HS-27A (cell line): ENCODE data around the gene OR1S1.
"Not testable (repeated sequence)": the region's sequence is repeated elsewhere in the genome, so short reads cannot be mapped to it uniquely, and the experiment has no call there.

ENCODE experiments used
- DNase-seq: peaks from one replicate; pipeline ENCODE4 v3.0.0-alpha.2; 2012; ENCODE audit warnings: low read depth, missing footprints

Gene OR1S1

DNA sequence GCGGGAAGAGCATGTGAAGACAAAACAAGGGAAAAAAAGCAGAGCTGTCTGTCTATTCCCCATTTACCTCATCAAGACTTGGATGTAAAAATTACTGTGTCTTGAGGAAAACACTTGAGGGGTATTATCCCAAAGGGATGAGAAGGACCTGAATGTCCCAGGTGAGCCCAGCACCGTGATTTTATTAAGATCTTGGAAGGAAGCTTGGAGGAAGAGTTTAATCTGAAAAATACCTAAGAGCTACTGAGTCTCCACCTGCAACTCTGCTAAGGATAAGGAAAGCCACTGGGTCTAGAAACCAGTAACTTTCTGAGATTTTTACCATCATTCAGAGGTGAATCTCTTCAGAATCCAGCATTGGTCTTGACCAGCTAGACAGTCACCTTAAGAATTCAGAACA, at the start of gene OR1S1:
OR1S1 (plus strand) TSS at position 301 of the 400 bp plus-strand sequence.
- DNase-seq, result not testable (repeated sequence)

DNA sequence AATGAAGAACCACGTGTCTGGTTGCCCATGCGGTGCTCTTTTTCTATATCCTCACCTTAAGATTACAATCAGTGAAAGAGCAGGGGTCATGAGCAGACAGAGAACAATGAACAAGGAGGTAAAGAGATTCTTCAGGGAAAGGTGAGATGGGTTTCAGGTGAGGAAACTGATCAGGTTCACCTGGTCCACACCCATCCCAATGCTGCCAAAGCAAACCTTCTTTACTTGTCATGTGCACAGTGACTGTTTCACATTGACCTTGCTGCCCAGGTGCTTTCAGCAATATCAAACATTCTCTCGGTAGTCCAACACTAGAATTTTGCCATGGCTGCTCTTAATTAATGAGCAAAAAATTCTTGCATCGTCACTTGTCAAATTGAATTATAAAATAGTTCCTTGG, 48.1 kb upstream of the OR1S1 start:
- DNase-seq, result no peak

DNA sequence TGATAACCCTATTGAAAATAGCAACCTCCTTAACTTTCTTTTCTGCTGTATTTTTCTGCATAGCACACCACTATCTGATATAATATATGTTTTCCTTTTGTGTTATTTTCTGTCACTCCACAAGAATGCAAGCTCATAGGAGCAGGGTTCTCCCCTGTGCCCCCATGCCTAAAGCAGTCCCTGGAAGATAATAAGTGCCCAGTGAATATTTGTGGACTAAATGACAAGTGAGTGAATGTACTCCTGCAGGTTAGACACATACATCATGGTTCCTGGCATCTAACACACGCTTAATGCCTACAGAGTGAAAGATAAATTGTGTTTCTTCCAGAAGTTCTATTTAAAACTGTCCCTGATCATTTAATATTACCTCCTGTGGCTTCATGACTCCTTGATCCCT, 47.5 kb upstream of the OR1S1 start:
- no peak for DNase-seq

DNA sequence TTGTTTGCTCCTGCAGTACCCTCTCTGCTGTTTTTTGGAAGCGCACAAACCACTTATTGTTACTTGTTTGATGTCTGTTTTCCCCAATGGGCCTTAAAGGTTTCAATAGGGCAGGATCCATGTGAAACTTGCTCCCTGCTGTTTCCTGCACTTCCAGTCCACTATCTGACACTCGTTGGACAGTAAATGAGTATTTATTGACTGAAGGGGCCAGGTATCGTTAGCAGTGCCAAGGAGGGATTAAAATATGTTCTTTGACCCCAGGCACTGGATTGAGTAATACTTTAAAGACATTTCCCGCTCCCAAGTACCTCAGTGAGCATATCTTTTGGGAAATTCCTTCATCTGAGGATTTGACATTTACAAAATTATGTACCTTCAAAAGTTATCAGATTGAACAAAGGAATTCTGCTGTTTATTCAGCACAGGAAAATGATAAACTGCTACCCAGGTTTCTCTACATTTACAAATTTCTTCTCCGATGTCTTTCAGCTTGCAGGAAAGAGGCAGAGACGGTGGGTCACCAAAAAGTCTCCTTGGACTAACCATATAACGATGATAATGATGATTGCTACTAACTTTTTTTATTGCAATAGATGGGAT, 46.9 kb upstream of the OR1S1 start:
- no peak for DNase-seq

DNA sequence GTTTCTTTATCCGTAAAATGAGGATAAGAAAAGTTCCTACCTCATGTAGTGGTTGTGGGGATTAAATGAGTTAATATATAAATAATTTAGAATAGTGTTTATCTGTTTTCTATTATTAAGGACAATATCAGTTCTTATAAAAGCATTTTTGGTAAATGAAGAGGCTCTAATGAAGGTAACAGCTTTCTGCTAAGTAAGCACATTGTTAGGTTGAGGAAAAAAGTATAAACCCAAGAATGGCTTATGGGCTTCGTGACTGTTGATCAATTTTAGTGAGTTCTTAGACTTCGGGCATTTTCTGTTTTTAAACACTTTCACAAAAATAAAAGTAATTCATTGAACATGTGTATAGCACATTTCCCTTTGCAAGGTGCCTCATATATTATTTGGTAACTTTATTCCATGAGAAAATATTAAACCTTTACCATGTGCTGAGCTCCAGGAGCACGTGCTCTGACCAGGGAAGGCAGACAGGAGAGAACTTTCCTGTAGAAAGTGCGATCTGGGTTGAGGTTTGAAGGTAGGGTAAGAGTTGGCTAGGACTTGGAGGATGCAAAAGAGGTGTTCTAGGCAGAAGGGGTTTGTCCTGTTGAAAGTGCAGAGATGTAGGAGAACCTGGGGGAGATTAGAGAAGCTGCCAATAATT, 35.0 kb upstream of the OR1S1 start:
- no peak for DNase-seq

DNA sequence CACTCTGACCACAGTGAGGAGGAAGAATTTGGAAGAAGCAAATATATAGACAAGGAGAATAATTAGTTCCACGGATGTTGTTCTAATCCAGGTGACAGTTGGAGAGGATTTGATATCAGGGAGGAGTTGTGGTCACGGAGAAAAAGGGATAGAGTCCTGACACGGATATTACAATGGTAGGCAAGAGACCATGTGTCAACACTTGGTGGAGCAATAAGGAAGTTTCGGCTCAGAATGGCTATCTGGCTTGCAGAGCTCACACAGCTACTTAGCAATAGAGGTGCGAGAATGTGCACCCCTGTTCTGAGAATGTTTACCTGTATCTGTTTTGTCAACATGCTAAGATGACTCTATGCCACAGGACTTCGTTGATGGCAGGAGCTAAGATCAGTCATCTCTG, 34.1 kb upstream of the OR1S1 start:
- no peak for DNase-seq

DNA sequence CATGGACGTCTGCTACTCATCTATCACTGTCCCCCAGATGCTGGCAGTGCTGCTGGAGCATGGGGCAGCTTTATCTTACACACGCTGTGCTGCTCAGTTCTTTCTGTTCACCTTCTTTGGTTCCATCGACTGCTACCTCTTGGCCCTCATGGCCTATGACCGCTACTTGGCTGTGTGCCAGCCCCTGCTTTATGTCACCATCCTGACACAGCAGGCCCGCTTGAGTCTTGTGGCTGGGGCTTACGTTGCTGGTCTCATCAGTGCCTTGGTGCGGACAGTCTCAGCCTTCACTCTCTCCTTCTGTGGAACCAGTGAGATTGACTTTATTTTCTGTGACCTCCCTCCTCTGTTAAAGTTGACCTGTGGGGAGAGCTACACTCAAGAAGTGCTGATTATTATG, 32.9 kb upstream of the OR1S1 start:
- DNase-seq, result no peak

DNA sequence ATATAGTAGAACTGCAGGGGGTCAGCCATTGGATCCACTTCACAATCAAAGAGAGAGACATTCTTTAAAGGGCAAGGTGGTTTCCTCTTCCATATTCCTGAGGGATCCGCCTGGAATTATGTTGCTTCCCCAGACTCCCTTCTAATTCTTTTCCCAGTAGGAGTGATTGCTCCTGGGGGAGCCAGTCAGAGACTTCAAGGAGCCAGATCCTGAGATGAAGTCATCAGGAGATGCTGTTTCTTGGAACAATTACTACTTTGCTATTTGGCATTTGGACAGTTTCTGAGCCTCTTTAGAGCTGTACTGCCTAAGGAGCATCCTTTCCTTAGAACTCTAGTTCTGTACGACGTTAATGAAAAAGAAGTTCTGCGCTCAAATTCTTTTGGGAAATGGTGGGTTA, 25.6 kb upstream of the OR1S1 start:
- DNase-seq, result no peak

DNA sequence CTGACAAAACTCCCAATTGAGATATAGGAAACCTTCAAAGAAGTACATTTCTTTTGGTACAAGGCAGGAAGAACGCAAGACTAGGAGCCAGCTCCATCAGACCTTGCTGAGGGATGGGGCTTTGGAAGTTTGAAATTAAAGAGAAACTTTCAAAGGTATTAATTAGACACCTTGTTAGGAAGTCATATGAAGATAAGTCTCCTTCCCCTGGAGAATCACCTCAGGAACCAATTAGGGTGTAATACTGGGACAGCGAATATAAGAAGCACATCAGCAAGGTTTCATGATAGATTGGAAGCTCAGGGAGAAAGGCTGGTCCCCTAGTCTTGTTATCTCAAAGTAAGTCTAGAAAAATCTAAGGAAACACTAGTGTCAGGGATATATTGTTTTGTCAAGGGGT, 23.8 kb upstream of the OR1S1 start, which contains the start of gene OR9Q2:
OR9Q2 (plus strand) TSS at position 301 of the 400 bp plus-strand sequence. CDS start 1,421 bp downstream, outside the sequence.
- DNase-seq, result no peak

DNA sequence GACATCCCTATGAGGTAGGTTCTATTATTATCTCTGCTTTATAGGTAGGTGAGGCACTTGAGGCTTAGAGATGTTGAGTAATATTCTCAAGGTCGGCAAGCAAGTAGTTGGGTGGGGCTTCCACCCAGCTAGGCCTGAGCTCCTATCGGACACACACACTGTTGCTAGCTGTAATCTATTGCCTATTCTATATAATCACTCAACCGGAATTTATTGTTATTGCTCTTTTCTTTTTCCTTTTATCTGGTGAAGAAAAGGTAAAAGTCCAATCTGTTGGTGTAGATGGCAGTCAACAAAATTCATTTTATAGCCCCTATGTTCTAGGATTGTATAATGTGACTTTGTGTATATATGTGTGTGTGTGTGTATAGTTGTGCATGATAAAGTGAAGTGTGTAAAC, 20.3 kb upstream of the OR1S1 start:
- DNase-seq, result no peak

DNA sequence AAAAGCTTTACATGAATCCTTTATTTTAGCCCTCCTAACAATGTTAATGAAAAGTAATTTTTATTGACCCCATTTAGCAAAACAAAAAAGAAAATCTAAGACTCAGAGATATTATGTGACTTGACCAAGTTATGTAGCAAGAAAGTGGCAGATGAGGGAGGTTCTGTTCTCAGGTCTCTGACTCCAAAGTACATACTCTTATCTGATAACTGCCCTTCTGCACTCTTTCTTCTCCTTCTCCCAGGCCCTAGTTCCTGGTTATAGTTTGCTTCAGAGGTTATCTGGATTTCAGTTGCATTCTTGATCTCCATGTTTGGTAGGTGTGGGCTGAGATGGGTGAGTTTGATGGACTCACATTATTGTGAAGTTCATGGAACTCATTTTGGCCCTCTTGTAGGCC, 19.1 kb upstream of the OR1S1 start:
- DNase-seq, result no peak

DNA sequence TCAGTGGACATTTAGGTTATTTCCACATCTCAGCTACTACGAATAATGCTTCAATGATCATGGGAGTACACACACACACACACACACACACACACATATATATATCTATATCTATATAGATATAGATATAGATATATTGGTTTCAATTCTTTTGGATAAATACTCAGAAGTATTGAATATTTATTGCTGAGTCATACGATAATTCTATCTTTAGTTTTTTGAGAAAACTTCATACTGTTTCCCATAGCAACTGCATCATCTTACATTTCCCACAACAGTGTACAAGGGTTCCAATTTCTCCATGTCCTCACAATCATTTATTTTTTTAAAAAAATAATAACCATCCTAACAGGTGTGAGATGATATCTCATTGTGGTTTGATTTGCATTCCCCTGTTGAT, 16.6 kb upstream of the OR1S1 start:
- DNase-seq, result no peak

DNA sequence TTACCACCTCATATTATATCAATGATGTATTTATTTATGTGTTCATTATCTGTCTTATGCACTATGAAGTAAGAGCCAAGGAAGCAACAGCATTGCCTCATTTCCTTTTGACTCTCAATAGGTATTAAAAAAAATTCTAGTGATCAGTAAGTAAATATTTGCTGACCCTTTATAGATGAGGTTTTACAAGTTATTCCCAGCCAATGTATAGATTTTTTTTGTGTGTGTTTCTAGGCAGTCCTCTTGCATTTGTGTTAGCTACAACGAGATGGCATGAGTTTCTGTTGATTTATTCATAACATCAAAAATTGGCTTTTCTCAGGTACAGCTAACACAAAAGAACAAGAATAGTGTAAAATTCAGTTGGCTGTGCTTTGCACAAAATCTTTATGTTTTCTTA, 13.2 kb upstream of the OR1S1 start:
- no peak for DNase-seq

DNA sequence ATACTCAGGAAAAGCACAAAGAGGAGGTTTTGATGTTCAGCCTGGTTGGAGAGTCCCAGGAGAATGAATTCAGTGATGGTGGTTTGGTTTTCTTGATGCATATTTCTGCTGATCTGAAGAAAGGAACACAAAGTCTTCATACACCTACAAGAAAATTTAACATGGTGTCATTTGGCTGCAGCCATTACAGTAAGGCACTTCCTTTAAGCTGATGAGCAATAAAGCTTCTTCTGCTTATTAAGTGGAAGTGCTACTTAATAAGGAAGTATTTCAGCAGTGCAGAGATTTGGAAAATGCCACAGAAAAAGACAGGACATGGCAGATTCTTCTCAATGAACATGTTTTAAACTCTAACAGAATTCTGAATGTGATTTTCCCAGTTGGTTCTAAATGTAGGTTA, 8.5 kb upstream of the OR1S1 start, which contains the start of gene OR1S2:
OR1S2 (minus strand) TSS at position 101 of the 400 bp plus-strand sequence; CDS start at position 101, 0 bp downstream.
- DNase-seq, result no peak

DNA sequence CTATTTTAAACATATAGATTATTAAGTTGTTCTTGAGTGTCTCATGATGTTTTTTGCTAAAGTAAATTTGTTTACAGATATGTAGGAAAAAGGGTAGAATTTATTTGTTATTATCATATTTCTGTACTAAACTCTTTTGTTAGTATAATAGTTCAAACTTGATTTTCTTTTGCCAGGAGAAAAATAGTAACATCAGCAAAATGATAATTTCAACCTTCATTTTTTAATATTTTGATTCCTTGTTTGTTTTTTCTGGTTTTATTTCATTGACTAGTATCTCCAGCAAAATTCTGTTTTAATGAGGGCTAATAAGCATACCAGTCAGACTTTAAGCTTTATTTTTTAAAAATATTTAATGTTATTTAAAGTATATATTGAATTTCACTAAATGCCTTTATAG, 4.0 kb downstream of the OR1S1 start:
- no peak for DNase-seq

DNA sequence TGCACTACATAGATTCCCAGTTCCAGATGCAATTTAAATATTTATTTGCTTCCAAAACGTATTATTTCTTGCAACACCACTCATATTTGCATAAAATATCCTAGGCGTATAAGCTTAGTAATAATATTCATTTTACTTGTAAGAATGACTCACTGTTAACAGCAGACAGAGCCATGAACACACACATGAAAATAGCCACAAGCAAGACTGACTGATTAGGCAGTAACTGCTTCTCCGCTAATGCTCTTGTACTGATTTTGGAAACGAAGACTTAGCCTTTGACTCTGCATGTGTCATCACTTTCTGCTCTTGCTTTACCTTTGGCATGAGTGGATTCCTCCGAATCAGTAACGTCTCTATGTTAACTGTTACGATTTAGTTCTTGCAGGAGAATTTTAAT, 10.2 kb downstream of the OR1S1 start:
- DNase-seq, result no peak

DNA sequence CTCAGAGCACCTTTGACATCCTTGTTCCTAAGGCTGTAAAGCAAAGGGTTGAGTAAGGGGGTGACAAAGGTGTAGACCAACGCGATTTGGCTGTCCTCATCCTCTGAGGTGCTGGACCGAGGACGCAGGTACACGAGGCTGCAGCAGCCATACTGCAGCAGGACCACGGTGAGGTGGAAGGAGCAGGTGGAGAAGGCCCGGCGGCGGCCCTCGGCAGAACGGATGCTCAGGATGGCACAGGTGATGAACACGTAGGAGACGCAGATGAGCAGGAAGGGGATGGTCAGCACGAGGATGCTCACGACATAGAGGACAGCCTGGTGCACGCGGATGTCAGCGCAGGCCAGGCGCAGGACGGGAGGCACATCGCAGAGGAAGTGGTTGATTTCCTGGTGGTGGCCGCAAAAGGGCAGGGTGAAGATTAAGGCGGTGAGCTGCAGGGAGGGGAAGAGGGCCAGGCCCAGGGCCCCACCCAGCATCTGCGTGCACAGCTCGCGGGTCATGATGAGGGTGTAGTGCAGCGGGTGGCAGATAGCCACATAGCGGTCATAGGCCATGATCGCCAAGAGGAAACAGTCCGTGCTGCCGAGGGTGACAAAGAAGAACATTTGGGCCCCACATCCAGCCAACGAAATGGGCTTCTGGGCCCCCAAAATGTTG, 15.6 kb downstream of the OR1S1 start:
- no peak for DNase-seq

DNA sequence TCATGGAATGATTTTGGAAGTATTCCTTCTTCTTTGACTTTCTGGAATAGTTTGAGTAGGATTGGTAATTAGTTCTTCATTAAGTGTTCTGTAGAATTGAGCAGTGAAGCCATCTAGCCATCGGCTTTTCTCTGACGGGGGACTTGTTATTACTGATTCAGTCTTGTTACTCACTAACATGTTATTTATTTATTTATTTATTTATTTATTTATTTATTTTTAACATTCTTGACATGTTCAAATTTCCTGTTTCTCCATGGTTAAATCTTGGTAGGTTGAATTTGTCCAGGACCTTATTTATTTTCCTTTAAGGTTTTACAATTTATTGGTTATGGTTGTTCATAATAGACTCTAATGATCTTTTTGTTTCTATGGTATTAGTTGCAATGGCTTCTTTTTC, 31.4 kb downstream of the OR1S1 start:
- no peak for DNase-seq

DNA sequence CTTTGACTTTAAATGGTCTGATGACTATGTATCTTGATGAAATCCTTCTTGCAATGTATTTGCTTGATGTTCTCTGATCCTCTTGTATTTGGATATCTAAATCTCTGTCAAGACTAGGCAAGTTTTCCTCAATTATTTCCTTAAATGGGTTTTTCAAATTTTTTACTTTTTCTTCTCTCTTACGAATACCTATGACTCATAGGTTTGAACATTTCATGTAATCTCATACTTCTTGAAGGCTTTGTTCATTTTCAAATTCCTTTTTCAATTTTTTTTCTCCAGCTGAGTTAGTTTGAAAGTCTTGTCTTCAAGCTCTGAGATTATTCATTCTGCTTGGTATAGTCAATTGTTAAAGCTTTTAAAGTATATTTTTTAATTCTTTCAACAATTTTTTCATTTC, 42.4 kb downstream of the OR1S1 start:
- peak; percentile 19 for DNase-seq

DNA sequence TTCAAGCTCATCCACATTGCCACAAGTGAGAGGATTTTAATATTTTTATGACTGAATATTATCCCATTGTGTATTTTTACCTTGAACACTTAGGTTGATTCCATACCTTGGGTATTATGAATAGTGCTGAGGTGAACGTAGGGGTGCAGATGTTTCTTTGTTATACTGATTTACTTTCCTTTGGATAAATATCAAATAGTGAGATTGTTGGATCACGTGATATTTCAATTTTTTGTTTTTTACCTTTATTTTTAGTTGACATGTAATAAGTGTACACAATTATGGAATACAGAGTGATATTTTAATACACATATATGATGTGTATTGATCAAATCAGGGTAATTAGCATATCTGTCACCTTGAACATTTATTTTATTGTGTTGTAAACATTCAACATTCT, 47.5 kb downstream of the OR1S1 start:
- no peak for DNase-seq
